Stimulated activated CD8-positive, alpha-beta memory T cell treated with anti-CD3 and anti-CD28 coated beads, Interleukin-4, amount 100 ng/mL, for 4 hours (primary cell): ENCODE measurements around the gene PACC1.

Experiments
- DNase-seq, 2 donors: peaks; one replicate each; pipeline ENCODE4 v3.0.0-alpha.2; 2020; ENCODE audit warnings: low read depth in 2 of 2, low spot score in 1 of 2

The PACC1 gene

DNA sequence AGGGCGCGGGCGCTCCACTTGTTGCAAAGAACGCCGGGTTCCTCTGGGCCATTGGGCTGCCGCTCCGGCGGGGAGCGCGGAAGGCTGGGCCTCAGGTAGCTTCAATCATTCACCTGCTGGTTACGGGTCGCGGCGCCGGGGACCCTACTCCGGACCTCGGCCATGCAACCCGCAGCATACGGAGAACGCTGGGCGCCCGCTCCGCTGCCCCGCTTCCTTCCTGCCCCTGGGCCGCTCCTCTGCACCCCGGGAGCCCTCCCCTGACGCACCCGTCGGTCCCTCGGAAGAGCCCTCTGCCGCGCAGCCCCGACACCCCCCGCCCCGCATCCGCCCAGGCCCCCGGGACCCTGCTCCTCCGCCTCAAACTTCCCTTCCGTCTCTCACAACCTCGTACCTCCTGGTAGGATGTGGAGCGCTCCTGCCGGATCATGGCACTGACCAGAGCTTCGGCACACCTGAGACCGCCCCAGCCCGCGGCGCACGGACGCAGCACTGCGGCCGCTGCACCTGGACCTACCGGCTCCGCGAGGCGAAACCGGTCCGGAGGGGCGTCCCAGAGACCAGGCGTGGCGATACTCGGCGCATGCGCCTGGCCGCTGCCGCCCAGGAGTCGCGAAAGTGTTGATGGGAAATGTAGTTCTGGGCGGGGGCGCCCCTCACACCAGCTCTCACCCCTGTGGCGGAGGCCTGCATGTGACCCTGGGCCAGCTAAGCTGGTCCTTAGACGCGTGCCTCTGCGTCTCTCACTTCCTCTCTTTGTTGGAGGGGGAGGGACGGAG lies at the start of gene PACC1:
PACC1 (minus strand) TSS at position 559 of the 779 bp plus-strand sequence; CDS start at position 430, 129 bp downstream.
- DNase-seq: peak; percentile 64 to 81

DNA sequence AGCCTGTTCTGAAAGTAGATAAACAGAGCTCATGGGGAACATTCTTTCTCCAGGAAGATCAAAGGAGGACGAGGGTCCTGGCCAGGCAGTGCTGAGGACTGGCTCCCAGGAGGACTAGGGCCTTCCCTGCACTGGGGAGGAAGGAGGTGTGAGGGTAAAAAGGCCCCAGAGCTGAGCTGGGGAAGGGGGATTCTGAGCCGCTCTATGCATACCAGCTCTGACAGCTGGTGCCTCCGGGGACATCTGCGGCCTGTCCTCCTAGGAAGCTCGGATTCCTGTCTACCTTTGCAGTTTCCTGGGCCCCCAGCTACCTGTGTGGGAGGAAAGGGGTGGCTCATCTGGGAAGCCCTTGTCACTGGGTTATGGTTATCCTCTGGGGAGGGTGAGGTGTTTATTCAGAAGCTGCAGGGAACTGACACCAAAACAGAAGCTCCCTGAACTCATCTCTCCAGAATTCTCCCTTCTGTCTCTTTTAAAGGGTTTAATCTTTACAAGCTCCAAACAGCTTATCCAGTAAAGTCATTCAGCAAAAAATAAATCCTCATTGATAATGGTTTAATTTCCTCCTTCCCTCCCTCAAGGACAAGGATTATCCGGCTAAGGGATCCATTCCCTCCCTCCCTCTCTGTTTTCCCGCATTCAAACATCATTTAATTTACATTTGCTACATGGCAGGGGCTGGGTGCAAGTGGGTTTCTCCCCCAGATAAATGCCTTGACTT lies 49.0 kb upstream of the PACC1 start:
- DNase-seq: no peak

DNA sequence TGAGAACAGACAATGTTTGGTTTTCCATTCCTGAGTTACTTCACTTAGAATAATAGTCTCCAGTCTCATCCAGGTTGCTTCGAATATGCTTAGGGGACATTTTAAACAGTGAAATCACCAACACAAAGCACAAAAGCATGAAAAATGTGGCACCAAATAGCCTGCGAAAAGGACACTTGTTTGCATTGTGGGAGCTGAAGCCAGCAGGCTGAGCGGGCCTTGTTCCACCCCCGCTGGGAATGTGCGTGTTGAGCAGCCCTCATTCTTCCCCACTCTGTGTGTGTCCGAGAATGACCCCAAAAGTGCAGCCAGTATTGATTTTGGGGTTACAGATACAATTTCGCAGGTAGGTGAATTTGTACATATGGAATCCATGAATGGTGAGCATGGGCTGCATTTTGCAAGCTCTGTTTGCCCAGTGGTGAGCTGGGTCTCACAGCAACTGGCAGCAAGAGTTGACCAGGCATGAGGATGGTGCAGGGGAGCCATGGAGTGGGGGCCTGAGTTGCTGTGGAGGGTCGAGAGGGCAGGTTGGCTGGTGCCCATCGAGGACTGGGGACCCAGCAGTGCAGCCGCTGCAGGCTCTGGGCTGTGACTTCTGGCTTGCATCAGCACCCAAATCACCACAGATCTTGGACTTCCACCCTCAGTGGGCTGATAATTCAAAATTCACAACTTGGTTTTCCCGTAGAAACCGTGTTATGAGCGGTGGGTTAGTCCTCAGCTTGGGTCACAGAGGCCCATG lies 47.4 kb upstream of the PACC1 start:
- DNase-seq: no peak

DNA sequence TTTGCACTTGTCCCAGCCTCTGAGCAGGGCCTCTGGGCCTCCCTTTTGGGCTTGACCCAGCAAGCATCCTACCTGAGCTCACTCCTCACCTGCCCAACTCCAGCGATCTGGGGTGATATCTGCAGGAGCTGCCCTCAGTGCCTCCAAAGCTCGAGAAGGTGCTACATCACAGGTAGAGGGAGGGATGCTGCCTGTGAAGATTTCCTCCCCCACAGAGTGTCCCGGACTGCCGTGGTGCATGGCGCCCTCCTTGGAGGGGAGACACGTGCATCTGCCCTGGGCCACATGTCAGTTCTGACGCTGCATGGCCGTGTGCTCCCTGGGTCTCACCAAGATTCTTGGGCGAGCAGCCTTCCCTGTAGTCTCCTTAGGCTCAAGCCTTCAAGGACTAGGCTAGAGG lies 45.7 kb upstream of the PACC1 start:
- no peak for DNase-seq

DNA sequence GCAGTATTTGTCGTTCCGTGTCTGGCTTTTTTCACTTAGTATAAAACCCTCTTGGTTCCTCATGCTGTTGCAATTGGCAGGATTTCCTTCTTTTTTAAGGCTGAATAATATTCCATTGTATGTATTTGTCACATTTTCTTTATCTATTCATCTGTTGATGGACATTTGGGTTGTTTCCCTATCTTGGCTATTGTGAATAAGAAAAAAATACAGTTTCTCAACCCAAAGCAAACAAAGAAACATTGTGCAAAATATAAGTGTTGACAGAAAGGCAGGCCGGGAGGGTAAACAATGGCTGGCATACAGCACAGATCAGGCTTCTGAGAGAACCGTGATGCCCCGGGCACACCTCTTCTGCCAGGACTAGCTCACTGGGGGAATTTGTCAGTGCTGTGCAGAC lies 45.0 kb upstream of the PACC1 start:
- no peak for DNase-seq

DNA sequence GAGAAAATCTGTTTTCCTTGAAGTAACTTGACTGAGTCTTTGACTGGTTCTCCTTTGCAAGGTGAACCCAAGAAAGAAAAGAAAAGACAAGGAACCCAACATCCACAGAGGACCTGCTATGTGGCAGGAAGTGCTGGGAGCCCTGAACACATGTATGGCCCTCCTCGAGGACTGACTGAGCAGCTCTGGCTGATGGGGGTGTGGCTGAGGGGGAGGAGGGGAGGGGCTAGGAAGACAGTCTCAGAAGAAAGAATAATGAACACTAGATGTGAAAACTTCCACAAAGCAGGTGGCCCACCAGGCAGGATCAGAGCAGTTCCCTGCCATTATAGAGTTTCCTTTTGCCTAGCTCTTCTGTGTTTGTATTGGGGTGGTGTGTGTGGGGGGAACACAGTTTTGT lies 44.1 kb upstream of the PACC1 start:
- no peak for DNase-seq

DNA sequence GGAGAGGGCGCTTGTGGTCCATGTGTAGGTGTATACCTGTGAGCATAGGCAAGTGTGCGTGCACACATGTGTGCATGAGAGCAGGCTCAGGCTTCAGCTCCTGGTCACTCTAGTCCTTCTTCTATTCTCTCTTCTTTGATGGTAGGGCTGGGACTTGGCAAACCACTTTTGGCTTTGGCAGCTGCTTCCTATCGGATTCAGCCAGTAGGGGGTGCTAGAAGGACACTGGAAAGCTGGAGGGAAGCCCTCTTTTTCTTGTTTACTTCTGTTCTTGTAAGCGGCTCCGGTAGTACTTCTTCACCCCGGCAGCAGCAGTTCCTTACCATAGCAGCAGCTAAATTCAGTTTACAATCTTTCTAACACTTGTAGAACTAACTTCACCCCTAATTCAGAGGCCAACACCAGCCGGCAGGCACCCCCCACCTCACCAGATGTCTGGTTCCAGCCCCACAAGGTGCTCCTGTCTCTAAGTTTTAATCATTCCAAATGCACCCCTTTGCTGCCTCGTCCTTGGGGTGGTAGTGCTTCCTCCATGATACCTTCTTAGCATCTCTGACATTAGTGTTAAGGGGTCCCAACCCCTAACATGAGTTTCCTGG lies 43.2 kb upstream of the PACC1 start:
- DNase-seq: peak in 1 of 2 donors; percentile 33

DNA sequence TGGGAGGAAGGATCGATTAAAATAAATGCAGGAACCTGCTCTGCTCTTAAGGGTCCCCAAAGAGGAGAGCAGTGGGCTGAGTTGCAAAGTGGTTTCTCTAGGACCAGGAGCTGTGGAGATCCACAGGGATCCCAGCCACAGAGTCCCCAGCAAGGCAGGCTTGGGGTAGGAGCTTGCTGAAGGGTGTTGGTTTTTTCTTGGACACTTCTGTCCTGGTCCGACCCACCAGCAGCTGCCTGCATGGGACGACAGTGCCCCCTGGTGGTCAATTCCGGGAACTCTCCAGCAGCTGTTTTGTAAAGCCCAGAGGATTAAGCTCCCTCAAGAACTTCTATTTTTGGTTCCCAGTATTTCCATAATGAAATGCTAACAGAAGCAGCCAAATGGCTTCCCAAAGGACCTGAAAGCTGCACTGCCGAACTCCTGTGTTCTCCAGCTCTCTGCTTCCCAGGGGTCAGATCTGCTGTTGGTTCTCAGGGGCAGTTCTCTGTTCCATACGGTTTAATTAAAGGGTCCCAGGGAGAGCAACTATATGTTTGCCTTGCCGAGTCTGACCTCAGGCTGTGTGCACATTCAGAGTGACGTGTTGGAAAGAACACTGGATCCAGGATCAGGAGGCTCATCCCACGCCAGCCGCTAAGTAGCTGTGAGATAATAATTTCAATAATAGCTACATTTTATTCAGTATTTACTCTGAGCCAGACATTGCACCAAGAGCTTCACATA lies 41.3 kb upstream of the PACC1 start:
- peak; percentile 59 to 85 for DNase-seq

DNA sequence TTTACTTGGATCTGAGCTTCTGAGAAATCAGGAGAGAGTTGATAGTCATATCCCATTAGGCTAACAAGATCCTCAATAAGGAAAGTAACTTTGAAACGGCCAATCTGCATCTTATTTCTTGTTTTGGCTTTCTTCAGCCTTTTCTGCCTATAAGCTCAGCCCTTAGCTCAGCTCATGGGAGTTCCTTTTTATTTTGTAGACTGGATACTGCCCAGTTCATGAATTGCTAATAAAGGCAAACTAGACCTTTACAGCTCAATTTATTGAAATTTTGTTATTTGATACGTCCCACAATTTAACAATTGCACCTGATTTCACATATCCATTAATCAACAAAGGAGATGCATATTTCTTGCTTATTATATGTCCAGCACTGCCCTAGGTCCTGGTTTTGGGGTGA lies 40.7 kb upstream of the PACC1 start:
- no peak for DNase-seq

DNA sequence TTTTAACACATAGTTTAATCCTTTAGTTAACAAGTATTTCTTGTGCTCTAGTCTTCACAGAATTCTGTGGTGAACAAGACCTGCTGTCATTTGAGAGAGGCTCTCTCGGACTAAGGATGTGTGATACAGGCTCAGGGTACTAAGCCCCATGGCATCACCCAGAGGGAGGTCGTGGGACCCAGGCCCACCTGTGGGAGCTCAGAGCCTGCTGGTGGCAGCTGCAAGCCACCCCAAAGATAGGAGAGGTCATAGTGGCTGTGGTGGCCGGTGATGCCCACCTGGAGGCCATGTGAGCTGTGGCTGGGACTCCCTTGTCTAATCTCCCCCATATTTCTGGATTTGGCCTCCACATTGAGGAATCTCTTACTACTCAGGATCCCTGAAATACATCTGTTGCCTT lies 40.1 kb upstream of the PACC1 start:
- DNase-seq: no peak

DNA sequence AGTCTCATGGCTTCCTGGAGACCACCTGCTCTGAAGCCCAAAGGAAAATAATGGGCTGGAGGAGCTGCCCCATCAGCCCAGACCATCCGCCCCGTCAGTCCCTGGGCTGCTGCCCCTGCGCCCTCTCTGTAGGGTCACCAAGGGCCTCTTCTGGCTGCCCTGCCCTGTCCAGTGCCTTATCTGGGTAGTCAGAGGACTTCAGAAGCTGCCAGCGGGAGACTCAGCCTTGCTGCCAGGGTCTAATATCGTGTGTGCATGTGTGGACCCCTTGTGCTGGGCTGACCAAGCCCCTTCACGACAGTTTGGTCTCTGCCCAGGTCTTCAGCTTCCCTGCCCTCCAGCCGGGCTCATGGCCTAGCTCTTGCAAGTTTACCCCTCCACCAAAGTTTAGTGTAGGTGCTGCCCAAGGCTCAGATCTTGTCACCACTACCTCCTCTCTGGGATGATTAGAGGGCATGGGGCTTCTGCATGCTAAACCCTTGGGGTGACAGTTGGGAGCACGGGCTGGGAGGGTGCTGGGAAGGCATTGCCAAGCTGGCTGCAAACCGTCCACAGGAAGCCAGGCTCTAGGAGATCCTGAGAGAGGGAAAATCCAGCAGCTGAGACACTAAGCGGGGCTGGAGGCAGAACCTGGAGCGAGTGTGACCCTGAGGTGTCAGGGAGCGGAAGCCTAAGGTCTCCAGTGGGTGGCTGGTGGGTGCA lies 38.6 kb upstream of the PACC1 start:
- no peak for DNase-seq

DNA sequence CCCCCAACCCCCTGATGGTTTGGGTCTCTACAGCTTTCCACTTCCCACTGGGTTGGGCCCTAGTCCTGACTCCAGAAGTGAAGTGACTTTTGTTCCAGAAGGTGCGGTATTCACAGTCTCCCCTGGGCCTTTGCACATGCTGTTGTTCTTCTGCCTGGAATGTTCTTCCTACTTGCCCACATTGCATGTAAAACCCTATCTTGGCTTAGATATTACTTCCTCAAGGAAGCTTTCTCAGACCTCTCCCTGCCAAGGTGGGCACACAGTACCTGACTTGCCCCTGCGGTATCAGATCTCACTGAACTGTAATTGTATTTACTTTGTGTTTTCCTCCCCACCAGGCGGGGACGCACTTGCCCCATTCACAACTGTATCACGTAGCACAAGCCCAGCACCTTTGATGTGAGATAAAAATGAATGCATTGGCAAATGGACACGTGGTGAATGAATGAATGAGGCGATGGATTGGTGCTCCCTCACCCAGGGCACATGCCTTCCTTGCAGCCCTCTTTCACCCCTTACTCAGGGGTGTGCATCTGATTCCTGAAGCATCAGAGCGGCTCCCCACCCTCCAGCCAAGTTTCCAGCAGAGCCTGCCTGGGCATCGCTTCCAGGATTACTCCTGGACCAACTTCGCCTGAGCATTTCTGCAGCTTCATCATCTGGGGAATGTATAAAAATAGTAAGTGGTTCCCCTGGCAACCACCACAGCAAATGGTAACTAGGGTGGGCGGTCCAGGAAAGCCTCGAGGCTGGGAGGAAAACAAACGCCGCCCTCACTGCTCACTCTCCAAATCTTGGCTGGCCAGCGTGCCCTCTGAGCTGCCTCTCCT lies 37.9 kb upstream of the PACC1 start:
- DNase-seq: no peak

DNA sequence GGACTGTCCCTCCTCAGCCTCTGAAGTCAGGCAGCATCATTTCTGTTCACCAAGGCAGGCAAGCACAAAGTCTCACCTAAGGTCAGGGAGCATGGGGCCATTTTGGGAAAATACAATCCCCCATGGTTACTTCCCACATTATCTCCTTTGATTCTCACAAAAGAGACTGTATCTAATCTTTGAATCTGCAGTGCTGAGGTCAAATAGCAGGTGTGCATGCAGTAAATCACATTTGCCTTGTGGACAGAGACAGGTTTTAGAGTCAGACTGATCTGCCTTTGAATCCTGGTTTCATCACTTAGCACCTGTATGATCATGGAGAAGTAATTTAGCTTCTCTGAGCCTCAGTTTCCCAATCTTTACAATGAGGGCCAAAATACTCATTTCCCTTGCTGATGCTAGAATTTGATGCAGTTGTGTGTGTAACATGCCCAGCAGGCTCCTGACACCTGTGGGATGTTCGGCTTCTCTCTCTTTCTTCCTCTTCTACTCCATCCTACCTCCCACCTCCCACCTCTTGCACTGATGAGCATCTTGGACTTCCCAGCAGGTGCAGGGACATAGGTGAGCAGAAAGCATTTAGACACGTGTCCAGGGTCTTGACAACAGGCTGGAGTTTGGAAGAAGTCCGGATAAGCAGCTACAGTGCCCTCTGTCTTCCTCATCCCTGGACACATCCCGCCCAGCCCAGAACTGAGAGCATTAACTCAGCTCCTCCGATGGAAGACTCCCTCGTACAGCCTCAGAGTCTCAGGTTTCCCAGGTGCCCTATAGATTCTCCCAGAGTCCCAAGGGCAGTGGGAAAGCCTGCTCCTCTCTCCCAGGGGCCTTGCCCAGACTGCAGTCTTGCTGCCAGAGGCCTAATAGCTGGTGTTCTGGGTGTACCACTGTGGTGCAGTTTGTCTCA lies 37.0 kb upstream of the PACC1 start:
- no peak for DNase-seq

DNA sequence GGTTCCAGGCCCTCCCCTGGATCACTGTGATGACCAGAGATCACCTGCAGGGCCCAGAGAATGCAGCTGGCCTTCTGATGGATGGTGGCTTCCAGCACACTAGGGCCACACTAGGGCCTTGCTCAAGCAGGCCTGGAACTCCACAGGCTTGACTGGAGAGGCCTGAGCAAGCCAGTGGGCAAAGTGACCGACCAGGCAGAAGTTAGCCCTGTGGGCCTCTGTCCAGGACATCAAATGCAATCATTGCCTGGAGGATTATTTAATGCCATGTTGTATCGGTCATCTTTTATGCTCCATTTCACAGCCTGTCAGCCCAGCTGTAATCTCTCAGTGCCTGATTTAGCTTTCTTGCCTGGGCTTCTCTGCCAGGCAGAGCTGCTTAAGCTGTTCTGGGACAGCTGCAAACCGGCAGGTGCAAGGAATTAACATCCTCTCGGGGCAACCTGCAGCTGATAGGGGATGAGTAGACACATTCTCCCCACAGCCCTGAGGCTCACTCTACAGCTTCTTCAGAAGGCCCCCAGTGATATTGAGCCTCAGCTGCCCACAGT lies 35.7 kb upstream of the PACC1 start:
- no peak for DNase-seq

DNA sequence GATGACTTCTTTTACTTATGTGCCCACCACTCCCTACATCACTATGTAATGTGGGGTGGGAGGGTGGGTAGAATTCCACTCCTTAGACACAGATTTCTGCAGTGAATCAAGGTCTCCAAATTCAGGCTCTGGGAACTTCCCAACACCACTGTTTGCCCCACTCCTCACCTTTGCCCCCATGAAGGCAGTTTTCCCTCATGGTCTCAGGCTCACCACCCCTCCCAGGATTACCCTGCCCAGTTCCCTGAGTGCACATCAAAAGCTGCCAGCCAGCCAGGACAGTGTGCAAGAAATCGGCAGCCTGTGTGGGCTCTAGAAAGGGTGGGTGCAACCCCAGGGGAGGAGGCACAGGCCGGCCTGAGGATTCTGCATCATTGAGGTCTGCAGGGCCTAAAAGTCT lies 32.8 kb upstream of the PACC1 start:
- DNase-seq: no peak

DNA sequence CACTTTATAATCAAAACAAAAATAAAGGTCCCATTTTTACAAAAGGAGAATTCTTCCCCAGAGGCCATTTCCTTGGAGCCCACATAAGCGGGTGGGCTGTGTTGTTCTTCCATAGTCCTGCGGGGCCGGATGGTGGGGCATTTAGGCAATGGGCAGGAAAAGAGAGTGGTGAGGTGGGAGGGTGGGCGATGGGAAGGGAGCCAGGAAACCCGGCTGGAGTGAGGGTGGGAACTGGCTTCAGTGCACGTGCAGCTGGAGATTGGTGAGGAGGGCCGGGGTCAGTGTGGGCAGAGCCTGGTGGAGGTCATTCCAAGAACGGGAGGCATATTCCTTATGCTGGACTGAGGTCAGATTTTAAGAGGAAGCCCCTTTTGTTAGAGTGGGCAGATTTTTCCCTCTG lies 31.6 kb upstream of the PACC1 start:
- no peak for DNase-seq

DNA sequence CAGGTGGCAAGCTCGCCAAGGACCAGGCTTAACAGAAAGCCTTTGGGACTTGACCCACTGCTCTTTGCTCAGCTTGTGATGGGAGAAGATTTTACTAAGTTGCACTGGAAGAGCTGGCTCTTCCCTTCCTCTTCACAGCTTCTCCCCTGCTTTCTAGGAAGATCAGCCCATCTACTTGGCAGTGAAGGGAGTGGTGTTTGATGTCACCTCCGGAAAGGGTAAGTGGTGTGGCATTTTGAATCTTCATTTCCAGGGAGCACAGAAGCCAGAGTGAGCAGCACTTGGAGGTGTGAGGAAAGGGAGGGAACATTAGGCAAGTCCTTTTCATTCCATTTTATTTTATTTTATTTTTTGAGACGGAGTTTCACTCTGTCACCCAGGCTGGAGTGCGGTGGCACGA lies 27.7 kb upstream of the PACC1 start:
- no peak for DNase-seq

DNA sequence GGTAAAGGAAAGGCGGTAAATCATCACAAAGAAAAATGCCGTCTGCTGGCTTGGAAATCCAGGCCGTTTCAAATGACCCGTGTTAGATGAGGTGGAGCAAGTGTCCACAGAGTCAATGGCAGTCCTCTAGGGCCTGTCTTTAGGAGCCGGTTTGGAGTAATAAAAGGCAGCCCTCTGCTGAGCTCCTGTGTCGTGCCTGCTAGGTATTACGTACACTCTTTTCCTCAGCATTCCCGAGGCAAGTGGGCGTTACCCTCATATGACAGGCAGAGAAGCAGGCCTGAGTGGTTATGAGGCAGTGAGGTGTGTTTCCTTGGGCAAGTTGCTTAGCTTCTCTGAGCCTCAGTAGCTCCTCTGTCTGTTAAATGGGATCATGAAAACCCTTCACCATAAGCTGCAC lies 25.7 kb upstream of the PACC1 start:
- DNase-seq: no peak
